ES-I3 (cell line): Measurements from ENCODE around the gene SULT1B1.

ENCODE experiments used
- H3K36me3 ChIP-seq: 2 replicates; pipeline ENCODE4 v1.6.1; 2013; ENCODE audit warnings: mild to moderate bottlenecking, low read length, control low read depth, moderate library complexity; ENCODE audit not compliant: insufficient read depth
- H3K4me1 ChIP-seq: 2 replicates; pipeline ENCODE4 v1.6.1; 2013; ENCODE audit warnings: mild to moderate bottlenecking, control low read depth, low read length; ENCODE audit not compliant: insufficient read depth
- H3K9ac ChIP-seq: 2 replicates; pipeline ENCODE4 v1.6.1; 2013; ENCODE audit warnings: low read depth, mild to moderate bottlenecking, low read length, moderate library complexity
- H3K9me3 ChIP-seq: 2 replicates; pipeline ENCODE4 v1.6.1; 2013; ENCODE audit warnings: mild to moderate bottlenecking, low read length, moderate library complexity; ENCODE audit not compliant: control insufficient read depth, insufficient read depth

The SULT1B1 gene

DNA sequence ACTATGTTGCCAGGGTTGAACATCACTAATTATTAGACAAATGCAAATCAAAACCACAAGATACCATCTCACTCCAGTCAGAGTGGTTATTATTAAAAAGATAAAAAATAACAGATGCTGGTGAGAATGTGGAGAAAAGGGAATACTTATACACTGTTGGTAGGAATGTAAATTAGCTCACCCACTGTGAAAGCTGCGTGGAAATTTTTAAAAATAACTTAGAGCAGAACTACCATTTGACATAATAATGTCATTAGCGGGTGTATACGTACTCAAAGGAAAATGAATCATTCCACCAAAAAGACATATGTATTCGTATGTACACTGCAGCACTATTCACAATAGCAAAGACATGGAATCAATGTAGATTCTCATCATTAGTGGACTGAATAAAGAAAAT lies 58.7 kb downstream of the SULT1B1 start:
- Histone ChIP-seq H3K9me3 (no peaks in the 10 kb centered on the region), H3K9ac (no peak overlapping the region), H3K36me3 (no peaks in the 10 kb centered on the region), H3K4me1 (no peaks in the 10 kb centered on the region)

DNA sequence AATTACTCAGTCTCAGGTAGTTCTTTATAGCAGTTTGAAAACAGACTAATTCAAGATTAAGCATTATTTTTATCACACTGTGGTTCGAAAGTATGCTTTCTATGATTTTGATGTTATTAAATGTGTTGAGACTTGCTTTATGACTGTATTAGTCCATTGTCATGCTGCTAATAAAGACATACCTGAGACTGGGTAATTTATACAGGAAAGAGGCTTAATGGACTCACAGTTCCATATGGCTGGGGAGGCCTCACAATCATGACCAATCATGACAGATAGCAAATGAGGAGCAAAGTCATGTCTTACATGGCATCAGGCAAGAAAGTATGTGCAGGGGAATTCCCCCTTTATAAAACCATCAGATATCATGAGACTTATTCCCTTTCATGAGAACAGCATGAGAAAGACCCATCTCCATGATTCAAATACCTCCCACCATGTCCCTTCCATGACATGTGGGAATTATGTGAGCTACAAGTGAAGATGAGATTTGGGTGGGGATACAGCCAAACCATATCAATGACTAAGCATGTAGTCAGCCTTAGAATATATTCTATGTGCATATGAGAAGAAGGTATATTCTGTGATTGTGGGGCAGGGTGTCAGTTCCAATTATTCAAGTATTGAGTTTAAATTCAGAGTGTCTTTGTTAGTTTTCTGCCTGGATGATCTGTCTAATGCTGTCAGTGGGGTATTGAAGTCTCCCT lies 62.7 kb downstream of the SULT1B1 start:
- Histone ChIP-seq H3K4me1 (no peaks in the 10 kb centered on the region), H3K9me3 (no peaks in the 10 kb centered on the region), H3K9ac (no peak overlapping the region), H3K36me3 (no peaks in the 10 kb centered on the region)

DNA sequence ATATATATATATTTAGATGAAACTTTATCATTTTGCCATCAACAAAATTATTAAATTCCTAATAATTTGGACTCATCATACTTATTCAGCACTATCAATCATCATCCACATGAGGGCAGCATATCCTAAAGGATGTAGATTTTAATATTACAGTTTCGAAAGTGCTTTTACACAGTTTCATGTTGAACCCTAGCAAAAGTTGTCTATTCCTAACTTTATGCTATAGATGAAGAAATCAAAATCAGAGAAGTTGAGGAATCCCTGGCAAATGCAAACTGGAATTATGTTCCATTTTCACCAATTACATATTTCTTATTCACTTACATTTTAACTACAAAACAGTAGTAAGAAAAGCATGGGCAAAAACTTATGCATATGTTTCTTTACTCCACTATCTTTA lies 70.8 kb downstream of the SULT1B1 start:
- Histone ChIP-seq H3K36me3 (no peaks in the 10 kb centered on the region), H3K9ac (no peak overlapping the region), H3K9me3 (no peaks in the 10 kb centered on the region), H3K4me1 (no peaks in the 10 kb centered on the region)

DNA sequence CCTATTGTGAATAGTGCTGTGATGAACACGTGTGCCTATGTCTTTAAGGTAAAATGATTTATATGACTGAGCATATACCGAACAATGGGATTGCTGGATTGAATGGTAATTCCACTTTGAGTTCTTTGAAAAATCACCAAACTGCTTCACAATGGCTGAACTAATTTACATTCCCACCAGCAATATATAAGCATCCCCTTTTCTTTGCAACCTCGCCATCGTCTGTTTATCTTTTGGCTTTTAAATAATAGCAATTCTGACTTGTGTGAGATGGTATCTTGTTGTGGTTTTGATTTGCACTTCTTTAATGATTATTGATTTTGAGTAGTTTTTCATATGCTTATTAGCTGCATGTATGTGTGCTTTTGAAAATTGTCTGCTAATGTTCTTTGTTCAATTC lies 75.6 kb downstream of the SULT1B1 start:
- Histone ChIP-seq H3K4me1 (no peaks in the 10 kb centered on the region), H3K9me3 (no peaks in the 10 kb centered on the region), H3K9ac (no peak overlapping the region), H3K36me3 (no peaks in the 10 kb centered on the region)
